Thyroid gland (tissue), 4 donors: ENCODE data around the gene ITGAV.

Experiments
- CTCF ChIP-seq, 6 experiments: fragments of 200-600 bp in 3 of 6; fragments of 450-650 bp in 3 of 6; sonication (generic) in 3 of 6; IDR thresholded peaks; one replicate each; pipeline ENCODE4 v1.5.1; 2016 to 2019; ENCODE audit warnings: antibody characterized with exemption in 6 of 6, mild to moderate bottlenecking in 2 of 6, inconsistent platforms in 1 of 6, moderate library complexity in 1 of 6
- POLR2A ChIP-seq, 2 donors: fragments of 450-650 bp; IDR thresholded peaks; one replicate each; pipeline ENCODE4 v1.6.1; 2017; ENCODE audit warnings: antibody characterized with exemption in 2 of 2, mild to moderate bottlenecking in 2 of 2, moderate library complexity in 1 of 2

- TF ChIP-seq CTCF (IDR thresholded peaks at IDR 0.05) (no peak), POLR2A (IDR thresholded peaks at IDR 0.05) (no peak)
Observed at GRCh38 chr2:186669146-186669545, 79.3 kb downstream of the ITGAV start.
